HCT116 (cell line): Measurements from ENCODE around the gene IGFBP2.

Experiments used
- ATF3 ChIP-seq: IDR thresholded peaks from 2 replicates; pipeline ENCODE4 v1.6.1; 2012
- JUND ChIP-seq: IDR thresholded peaks from 2 replicates; pipeline ENCODE4 v1.6.1; 2012
- MAX ChIP-seq: IDR thresholded peaks from 2 replicates; pipeline ENCODE4 v1.6.1; 2012
- POLR2A ChIP-seq: IDR thresholded peaks from 2 replicates; pipeline ENCODE4 v1.7.0; 2011; ENCODE audit warnings: borderline replicate concordance; ENCODE audit not compliant: insufficient read depth, insufficient read length; ENCODE audit errors: extremely low read depth
- POLR2AphosphoS5 ChIP-seq: IDR thresholded peaks from 2 replicates; pipeline ENCODE4 v1.6.1; 2011; ENCODE audit warnings: mild to moderate bottlenecking, low read depth, low read length, moderate library complexity
- REST ChIP-seq: IDR thresholded peaks from 2 replicates; pipeline ENCODE4 v1.6.1; 2012; ENCODE audit warnings: low read depth
- ZNF274 ChIP-seq: fragments of 200-500 bp; sonication (Bioruptor generic); IDR thresholded peaks from 2 replicates; pipeline ENCODE4 v1.6.1; 2014; ENCODE audit warnings: mild to moderate bottlenecking, low read depth, low read length, inconsistent platforms
- TF ChIP-seq, protein P1 (sequence below), 3 experiments: fragments of 200-600 bp in 1 of 3; sonication (generic) in 1 of 3; IDR thresholded peaks in 2 of 3; conservative IDR thresholded peaks in 1 of 3; 2 replicates each; pipeline ENCODE4 v1.5.1; 2012 to 2017; ENCODE audit warnings: low read depth in 2 of 3, low read length in 2 of 3, antibody characterized with exemption in 1 of 3, borderline replicate concordance in 1 of 3, control low read depth in 1 of 3, mild to moderate bottlenecking in 1 of 3, mixed read lengths in 1 of 3, mixed run types in 1 of 3, moderate library complexity in 1 of 3; ENCODE audit not compliant: insufficient read depth in 1 of 3

DNA sequence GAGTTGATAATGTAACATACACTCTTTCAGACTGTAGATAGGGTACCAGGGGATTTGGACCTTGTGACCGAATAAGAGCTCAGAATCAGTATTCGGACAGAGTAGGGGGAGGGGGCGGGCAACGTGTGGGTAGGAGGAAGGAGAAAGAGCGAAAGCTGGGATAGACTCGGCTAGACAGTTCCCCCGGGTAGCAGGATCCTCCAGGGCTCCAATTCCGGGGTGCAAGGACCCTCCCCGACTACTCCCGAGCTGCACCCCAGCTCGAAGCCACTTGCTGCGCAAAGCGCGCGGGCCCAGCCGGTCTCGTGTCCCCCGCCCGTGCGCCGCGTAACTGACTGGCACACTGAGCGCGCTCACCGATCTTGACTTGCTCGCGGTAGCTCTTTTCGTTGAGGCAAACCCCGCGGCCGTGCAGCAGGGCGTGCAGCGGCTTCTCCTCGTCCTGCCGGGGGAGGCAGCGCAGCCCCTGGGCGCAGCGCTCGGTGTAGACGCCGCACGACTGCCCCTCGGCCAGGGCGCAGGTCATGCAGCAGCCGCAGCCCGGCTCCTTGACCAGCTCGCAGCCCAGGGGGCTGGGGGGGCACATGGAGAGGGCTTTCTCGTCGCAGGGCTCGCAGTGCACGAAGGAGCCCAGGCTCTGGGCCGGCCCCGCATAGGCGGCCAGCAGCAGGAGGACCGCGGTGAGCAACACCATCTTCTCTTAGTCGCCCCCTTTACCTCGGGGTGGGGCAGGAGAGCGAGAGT, 61.0 kb downstream of the IGFBP2 start:
- TF ChIP-seq, protein P1, sequence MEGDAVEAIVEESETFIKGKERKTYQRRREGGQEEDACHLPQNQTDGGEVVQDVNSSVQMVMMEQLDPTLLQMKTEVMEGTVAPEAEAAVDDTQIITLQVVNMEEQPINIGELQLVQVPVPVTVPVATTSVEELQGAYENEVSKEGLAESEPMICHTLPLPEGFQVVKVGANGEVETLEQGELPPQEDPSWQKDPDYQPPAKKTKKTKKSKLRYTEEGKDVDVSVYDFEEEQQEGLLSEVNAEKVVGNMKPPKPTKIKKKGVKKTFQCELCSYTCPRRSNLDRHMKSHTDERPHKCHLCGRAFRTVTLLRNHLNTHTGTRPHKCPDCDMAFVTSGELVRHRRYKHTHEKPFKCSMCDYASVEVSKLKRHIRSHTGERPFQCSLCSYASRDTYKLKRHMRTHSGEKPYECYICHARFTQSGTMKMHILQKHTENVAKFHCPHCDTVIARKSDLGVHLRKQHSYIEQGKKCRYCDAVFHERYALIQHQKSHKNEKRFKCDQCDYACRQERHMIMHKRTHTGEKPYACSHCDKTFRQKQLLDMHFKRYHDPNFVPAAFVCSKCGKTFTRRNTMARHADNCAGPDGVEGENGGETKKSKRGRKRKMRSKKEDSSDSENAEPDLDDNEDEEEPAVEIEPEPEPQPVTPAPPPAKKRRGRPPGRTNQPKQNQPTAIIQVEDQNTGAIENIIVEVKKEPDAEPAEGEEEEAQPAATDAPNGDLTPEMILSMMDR (IDR thresholded peaks at IDR 0.05 in 2 of 3, conservative IDR thresholded peaks at IDR 0.05 in 1 of 3; ENCODE audit: borderline replicate concordance in 1 of 3, insufficient read depth in 1 of 3, low read depth in 2 of 3, low read length in 2 of 3): no peak
- no peak for TF ChIP-seq REST
- TF ChIP-seq POLR2A: no peak
- no peak for TF ChIP-seq ZNF274
- TF ChIP-seq ATF3: no peak
- no peak for TF ChIP-seq POLR2AphosphoS5
- no peak for TF ChIP-seq JUND
- no peak for TF ChIP-seq MAX
